Loucy (cell line): ENCODE measurements around the gene ZNF148.

Experiments used
- EZH2phosphoT487 ChIP-seq: fragments of 200-600 bp; IDR thresholded peaks from 2 replicates; pipeline ENCODE4 v1.6.1; 2018; ENCODE audit warnings: antibody characterized with exemption, mild to moderate bottlenecking, moderate library complexity, borderline replicate concordance
- TF ChIP-seq, protein P1 (sequence below): fragments of 200-600 bp; sonication (generic); conservative IDR thresholded peaks from 2 replicates; pipeline ENCODE4 v1.5.1; 2014; ENCODE audit warnings: mild to moderate bottlenecking, antibody characterized with exemption, low read length

DNA sequence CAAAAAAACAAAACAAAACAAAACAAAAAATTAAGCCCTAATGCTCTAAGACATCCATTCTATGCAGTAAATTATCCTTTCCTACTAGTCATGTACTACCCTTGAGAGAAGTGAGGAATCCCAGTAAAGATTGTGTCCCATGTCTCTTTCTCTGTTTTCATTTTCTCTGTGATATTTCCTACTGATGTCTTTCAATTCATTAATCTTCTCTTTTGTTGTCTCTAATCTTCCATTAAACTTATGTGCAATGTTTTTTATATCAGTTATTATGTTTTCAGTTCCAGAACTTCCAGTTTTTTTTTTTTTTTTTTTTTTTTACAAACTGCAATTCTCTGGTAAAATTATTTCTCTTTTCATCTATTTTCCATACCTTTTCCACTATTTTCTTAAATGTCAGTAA, 118.5 kb downstream of the ZNF148 start:
- TF ChIP-seq, protein P1, sequence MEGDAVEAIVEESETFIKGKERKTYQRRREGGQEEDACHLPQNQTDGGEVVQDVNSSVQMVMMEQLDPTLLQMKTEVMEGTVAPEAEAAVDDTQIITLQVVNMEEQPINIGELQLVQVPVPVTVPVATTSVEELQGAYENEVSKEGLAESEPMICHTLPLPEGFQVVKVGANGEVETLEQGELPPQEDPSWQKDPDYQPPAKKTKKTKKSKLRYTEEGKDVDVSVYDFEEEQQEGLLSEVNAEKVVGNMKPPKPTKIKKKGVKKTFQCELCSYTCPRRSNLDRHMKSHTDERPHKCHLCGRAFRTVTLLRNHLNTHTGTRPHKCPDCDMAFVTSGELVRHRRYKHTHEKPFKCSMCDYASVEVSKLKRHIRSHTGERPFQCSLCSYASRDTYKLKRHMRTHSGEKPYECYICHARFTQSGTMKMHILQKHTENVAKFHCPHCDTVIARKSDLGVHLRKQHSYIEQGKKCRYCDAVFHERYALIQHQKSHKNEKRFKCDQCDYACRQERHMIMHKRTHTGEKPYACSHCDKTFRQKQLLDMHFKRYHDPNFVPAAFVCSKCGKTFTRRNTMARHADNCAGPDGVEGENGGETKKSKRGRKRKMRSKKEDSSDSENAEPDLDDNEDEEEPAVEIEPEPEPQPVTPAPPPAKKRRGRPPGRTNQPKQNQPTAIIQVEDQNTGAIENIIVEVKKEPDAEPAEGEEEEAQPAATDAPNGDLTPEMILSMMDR: no peak
- no peak for TF ChIP-seq EZH2phosphoT487
